Caco-2 (cell line): Measurements from ENCODE around the gene SH3BP5. TPM values are rescaled to one million over a fixed set of nuclear protein-coding genes. Genes with fewer than 3 reads are reported as not detected.
"Not testable (repeated sequence)": the region's sequence is repeated elsewhere in the genome, so short reads cannot be mapped to it uniquely, and the experiment has no call there.

ENCODE experiments used
- BruUV-seq: library from RNA; stranded (reverse); fragments of 400-500 nt; replicated peaks from 2 replicates; lab custom pipeline; 2021; lab: Mats Ljungman, UMichigan
- CTCF ChIA-PET: fragments of 300-600 bp; sonication (Branson Sonifier 250); formaldehyde crosslinking; loops from one replicate; lab custom pipeline; 2022; ENCODE audit warnings: antibody characterized with exemption; lab: Charles Lee
- POLR2A ChIA-PET: fragments of 300-600 bp; sonication (Branson Sonifier 250); formaldehyde crosslinking; loops from one replicate; lab custom pipeline; 2022; ENCODE audit warnings: antibody characterized with exemption; lab: Charles Lee
- DNase-seq, 2 experiments: peaks; one replicate each; pipeline versions ENCODE4 v3.0.0 to v3.0.0-alpha.2; 2020 to 2022
- H3K27me3 ChIP-seq: replicated peaks from 2 replicates; pipeline ENCODE4 v1.6.0; 2011; ENCODE audit warnings: low read length; ENCODE audit not compliant: control insufficient read depth, insufficient read depth
- H3K36me3 ChIP-seq: 2 replicates; pipeline ENCODE4 v1.5.1; 2011; ENCODE audit warnings: low read length; ENCODE audit not compliant: control insufficient read depth, insufficient read depth
- H3K4me1 ChIP-seq: fragments of 250-450 bp; sonication (Bioruptor Pico); 2 replicates; pipeline ENCODE4 v1.5.1; 2020; ENCODE audit warnings: mild to moderate bottlenecking
- H3K4me3 ChIP-seq: 2 replicates; pipeline ENCODE4 v1.5.1; 2011; ENCODE audit warnings: low read depth, mild to moderate bottlenecking, control low read depth, low read length
- H3K9me3 ChIP-seq: fragments of 250-450 bp; sonication (Bioruptor Pico); 2 replicates; pipeline ENCODE4 v1.5.1; 2020; ENCODE audit warnings: mild to moderate bottlenecking, moderate library complexity
- H3K27ac Mint-ChIP-seq: one replicate; pipeline ENCODE4 v1.8.0; 2022; ENCODE audit warnings: mixed read lengths; ENCODE audit not compliant: unreplicated experiment
- H3K27me3 Mint-ChIP-seq: one replicate; pipeline ENCODE4 v1.8.0; 2022; ENCODE audit warnings: mixed read lengths; ENCODE audit not compliant: insufficient read depth, unreplicated experiment
- H3K36me3 Mint-ChIP-seq: one replicate; pipeline ENCODE4 v1.8.0; 2022; ENCODE audit warnings: mild to moderate bottlenecking, mixed read lengths; ENCODE audit not compliant: insufficient read depth, unreplicated experiment
- H3K4me1 Mint-ChIP-seq: one replicate; pipeline ENCODE4 v1.8.0; 2022; ENCODE audit warnings: low read depth, mixed read lengths; ENCODE audit not compliant: unreplicated experiment
- H3K4me3 Mint-ChIP-seq: one replicate; pipeline ENCODE4 v1.8.0; 2022; ENCODE audit warnings: mild to moderate bottlenecking, moderate library complexity, mixed read lengths; ENCODE audit not compliant: unreplicated experiment
- H3K9me3 Mint-ChIP-seq: one replicate; pipeline ENCODE4 v1.8.0; 2022; ENCODE audit warnings: mixed read lengths; ENCODE audit not compliant: unreplicated experiment
- intact Hi-C: fragments of 100-400 bp; cut with micrococcal nuclease; formaldehyde crosslinking; loops from one replicate; pipeline ENCODE4 v1.10.0; 2022; ENCODE audit not compliant: unreplicated experiment
- total RNA-seq: library from RNA; stranded (reverse); gene quantifications from 2 replicates; pipeline ENCODE4 v1.2.3, GENCODE V29; 2022
- TF ChIP-seq, protein P1 (sequence below), 2 experiments: fragments of 200-600 bp in 1 of 2; IDR thresholded peaks; 1 replicate in 1 of 2; 2 replicates in 1 of 2; pipeline versions ENCODE4 v1.5.1 to v1.8.0; 2011 to 2022; ENCODE audit warnings: antibody characterized with exemption in 1 of 2, control low read depth in 1 of 2, inconsistent platforms in 1 of 2, low read depth in 1 of 2, low read length in 1 of 2, mild to moderate bottlenecking in 1 of 2, moderate library complexity in 1 of 2; ENCODE audit not compliant: insufficient read depth in 1 of 2, severe bottlenecking in 1 of 2, unreplicated experiment in 1 of 2

SH3BP5 gene
- total RNA-seq, 1 experiment from 2014 or later = 26.1 TPM

- no peaks in the 10 kb centered on the region for H3K27me3 ChIP-seq
- no peaks in the 10 kb centered on the region for H3K27me3 Mint-ChIP-seq
- H3K4me1 ChIP-seq = no peaks in the 10 kb centered on the region
- POLR2A ChIA-PET = no interaction called here
- no peak overlapping the region for H3K27ac Mint-ChIP-seq
- no peaks in the 10 kb centered on the region for H3K36me3 Mint-ChIP-seq
- H3K9me3 Mint-ChIP-seq = no peaks in the 10 kb centered on the region
- CTCF ChIA-PET = no interaction called here
- no peak overlapping the region for H3K4me3 ChIP-seq
- no peaks in the 10 kb centered on the region for H3K36me3 ChIP-seq
- intact Hi-C loops = no loop called here
- peak in 1 of 2 experiments; percentile 36 for DNase-seq
- H3K9me3 ChIP-seq = no peaks in the 10 kb centered on the region
- no TSS peak for BruUV-seq
- peaks cover 15% of the 10 kb centered on the region for H3K4me1 Mint-ChIP-seq
- TF ChIP-seq, protein P1, sequence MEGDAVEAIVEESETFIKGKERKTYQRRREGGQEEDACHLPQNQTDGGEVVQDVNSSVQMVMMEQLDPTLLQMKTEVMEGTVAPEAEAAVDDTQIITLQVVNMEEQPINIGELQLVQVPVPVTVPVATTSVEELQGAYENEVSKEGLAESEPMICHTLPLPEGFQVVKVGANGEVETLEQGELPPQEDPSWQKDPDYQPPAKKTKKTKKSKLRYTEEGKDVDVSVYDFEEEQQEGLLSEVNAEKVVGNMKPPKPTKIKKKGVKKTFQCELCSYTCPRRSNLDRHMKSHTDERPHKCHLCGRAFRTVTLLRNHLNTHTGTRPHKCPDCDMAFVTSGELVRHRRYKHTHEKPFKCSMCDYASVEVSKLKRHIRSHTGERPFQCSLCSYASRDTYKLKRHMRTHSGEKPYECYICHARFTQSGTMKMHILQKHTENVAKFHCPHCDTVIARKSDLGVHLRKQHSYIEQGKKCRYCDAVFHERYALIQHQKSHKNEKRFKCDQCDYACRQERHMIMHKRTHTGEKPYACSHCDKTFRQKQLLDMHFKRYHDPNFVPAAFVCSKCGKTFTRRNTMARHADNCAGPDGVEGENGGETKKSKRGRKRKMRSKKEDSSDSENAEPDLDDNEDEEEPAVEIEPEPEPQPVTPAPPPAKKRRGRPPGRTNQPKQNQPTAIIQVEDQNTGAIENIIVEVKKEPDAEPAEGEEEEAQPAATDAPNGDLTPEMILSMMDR (IDR thresholded peaks at IDR 0.05; ENCODE audit: insufficient read depth in 1 of 2, low read depth in 1 of 2, low read length in 1 of 2, severe bottlenecking in 1 of 2, unreplicated experiment in 1 of 2) = no peak
- no peak overlapping the region for H3K4me3 Mint-ChIP-seq
These were observed 29.3 kb upstream of the SH3BP5 start for GRCh38 chr3:15361494-15362214.

DNA sequence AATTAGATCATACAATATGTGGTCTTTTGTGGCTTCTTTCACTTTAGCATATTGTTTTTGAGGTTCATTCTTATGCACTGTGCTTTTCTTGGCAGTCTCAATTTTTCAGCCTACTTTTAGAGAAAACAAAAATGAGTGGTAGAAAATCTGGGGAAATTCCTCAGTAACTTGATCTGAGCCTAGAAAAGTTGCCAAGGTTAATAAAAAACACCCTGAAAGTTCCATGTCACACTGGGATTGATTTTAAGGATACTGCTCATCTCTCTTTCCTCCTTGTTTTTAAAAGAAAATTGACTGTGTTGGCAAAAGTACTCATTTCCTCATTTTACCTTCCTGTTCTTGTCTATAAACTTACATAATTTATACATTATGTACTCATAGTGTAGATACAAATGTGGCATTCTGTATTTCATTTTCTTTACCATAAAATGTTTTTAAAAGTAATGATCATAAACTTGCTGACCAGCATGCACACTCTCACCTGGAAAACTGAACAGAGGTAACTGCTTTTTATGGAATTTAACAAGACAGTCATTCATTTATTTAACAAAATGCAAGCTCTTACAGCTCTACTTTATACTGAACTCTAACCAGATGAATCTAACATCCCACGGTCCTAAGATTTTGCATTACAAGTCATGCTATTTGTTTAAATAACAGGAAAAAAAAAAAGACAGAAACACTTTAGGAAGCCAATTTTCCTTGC, 28.6 kb upstream of the SH3BP5 start:
- Mint-ChIP-seq H3K27ac (no peak overlapping the region), H3K4me1 (peaks cover 15% of the 10 kb centered on the region), H3K36me3 (no peaks in the 10 kb centered on the region), H3K4me3 (no peak overlapping the region), H3K9me3 (no peaks in the 10 kb centered on the region), H3K27me3 (no peaks in the 10 kb centered on the region)
- ChIA-PET CTCF (no interaction called here), POLR2A (no interaction called here)
- intact Hi-C loops = no loop called here
- no peak overlapping the region for H3K4me3 ChIP-seq
- DNase-seq = no peak
- H3K9me3 ChIP-seq = no peaks in the 10 kb centered on the region
- H3K27me3 ChIP-seq = no peaks in the 10 kb centered on the region
- H3K4me1 ChIP-seq = no peaks in the 10 kb centered on the region
- H3K36me3 ChIP-seq = no peaks in the 10 kb centered on the region
- BruUV-seq = no TSS peak
- TF ChIP-seq, protein P1 (IDR thresholded peaks at IDR 0.05; ENCODE audit: insufficient read depth in 1 of 2, low read depth in 1 of 2, low read length in 1 of 2, severe bottlenecking in 1 of 2, unreplicated experiment in 1 of 2) = no peak

- H3K27ac Mint-ChIP-seq = no peak overlapping the region
- no TSS peak for BruUV-seq
- H3K9me3 ChIP-seq = no peaks in the 10 kb centered on the region
- H3K4me1 Mint-ChIP-seq = peaks cover 15% of the 10 kb centered on the region
- intact Hi-C loops = no loop called here
- ChIA-PET POLR2A (no interaction called here), CTCF (no interaction called here)
- H3K4me3 ChIP-seq = no peak overlapping the region
- no peaks in the 10 kb centered on the region for H3K36me3 ChIP-seq
- H3K36me3 Mint-ChIP-seq = no peaks in the 10 kb centered on the region
- H3K9me3 Mint-ChIP-seq = no peaks in the 10 kb centered on the region
- no peak for DNase-seq
- H3K27me3 ChIP-seq = no peaks in the 10 kb centered on the region
- H3K27me3 Mint-ChIP-seq = no peaks in the 10 kb centered on the region
- TF ChIP-seq, protein P1 (IDR thresholded peaks at IDR 0.05; ENCODE audit: insufficient read depth in 1 of 2, low read depth in 1 of 2, low read length in 1 of 2, severe bottlenecking in 1 of 2, unreplicated experiment in 1 of 2) = no peak
- no peak overlapping the region for H3K4me3 Mint-ChIP-seq
- H3K4me1 ChIP-seq = no peaks in the 10 kb centered on the region
These were observed 27.5 kb upstream of the SH3BP5 start for GRCh38 chr3:15359677-15360397.

GRCh38 chr3:15356651-15357061, 24.3 kb upstream of the SH3BP5 start:
- H3K4me1 Mint-ChIP-seq, intact Hi-C loops, BruUV-seq, H3K9me3 ChIP-seq, DNase-seq, H3K4me3 Mint-ChIP-seq, H3K27me3 ChIP-seq, H3K4me1 ChIP-seq, H3K4me3 ChIP-seq, H3K9me3 Mint-ChIP-seq, H3K27me3 Mint-ChIP-seq, CTCF ChIA-PET, H3K27ac Mint-ChIP-seq, POLR2A ChIA-PET, H3K36me3 ChIP-seq, H3K36me3 Mint-ChIP-seq: not testable (repeated sequence)
